Osteoblast (primary cell): Measurements from ENCODE around the gene GRK2. TPM values are rescaled to one million over a fixed set of nuclear protein-coding genes. Genes with fewer than 3 reads are reported as not detected.

Experiments
- DNase-seq: peaks from one replicate; pipeline ENCODE4 v3.0.0; 2011; ENCODE audit warnings: low spot score, mixed read lengths; ENCODE audit not compliant: insufficient read length; ENCODE audit errors: missing footprints
- H2AFZ ChIP-seq: 2 replicates; pipeline ENCODE4 v1.6.0; 2011; ENCODE audit warnings: mild to moderate bottlenecking, low read length
- H3K27ac ChIP-seq: 2 replicates; pipeline ENCODE4 v1.5.1; 2011; ENCODE audit warnings: mild to moderate bottlenecking, low read depth, low read length, moderate library complexity
- H3K27me3 ChIP-seq: 2 replicates; pipeline ENCODE4 v1.6.0; 2012; ENCODE audit warnings: mild to moderate bottlenecking, control low read depth, inconsistent platforms, low read length, moderate library complexity; ENCODE audit not compliant: insufficient read depth
- H3K36me3 ChIP-seq: 2 replicates; pipeline ENCODE4 v1.5.1; 2011; ENCODE audit warnings: mild to moderate bottlenecking, low read length, control low read depth, moderate library complexity; ENCODE audit not compliant: insufficient read depth
- H3K4me1 ChIP-seq: 2 replicates; pipeline ENCODE4 v1.5.1; 2011; ENCODE audit warnings: mild to moderate bottlenecking, low read length, control low read depth, moderate library complexity; ENCODE audit not compliant: insufficient read depth
- H3K4me2 ChIP-seq: 2 replicates; pipeline ENCODE4 v1.6.0; 2011; ENCODE audit warnings: mild to moderate bottlenecking, low read length; ENCODE audit not compliant: insufficient read depth
- H3K4me3 ChIP-seq: fragments of 200-600 bp; sonication (generic); 3 replicates; pipeline ENCODE4 v1.5.1; 2012; ENCODE audit warnings: mild to moderate bottlenecking, low read length, inconsistent platforms; ENCODE audit not compliant: insufficient read depth
- H3K79me2 ChIP-seq: 2 replicates; pipeline ENCODE4 v1.6.0; 2012; ENCODE audit warnings: mild to moderate bottlenecking, low read length, control low read depth, inconsistent platforms; ENCODE audit not compliant: insufficient read depth
- H3K9me3 ChIP-seq: 2 replicates; pipeline ENCODE4 v1.5.1; 2011; ENCODE audit warnings: low read depth, low read length, control low read depth
- H4K20me1 ChIP-seq: 2 replicates; pipeline ENCODE4 v1.6.0; 2012; ENCODE audit warnings: mild to moderate bottlenecking, low read length, control low read depth; ENCODE audit not compliant: insufficient read depth
- total RNA-seq: library from RNA; depleted of rRNA; stranded (reverse); fragments of >200 nt; gene quantifications from 2 replicates; pipeline ENCODE4 v1.2.3, GENCODE V29; 2012
- TF ChIP-seq, protein P1 (sequence below): IDR thresholded peaks from 2 replicates; pipeline ENCODE4 v1.5.1; 2011; ENCODE audit warnings: mild to moderate bottlenecking, low read depth, low read length, moderate library complexity; ENCODE audit errors: extremely low read depth

Gene GRK2
- total RNA-seq, 1 donor = 21.4 TPM

DNA sequence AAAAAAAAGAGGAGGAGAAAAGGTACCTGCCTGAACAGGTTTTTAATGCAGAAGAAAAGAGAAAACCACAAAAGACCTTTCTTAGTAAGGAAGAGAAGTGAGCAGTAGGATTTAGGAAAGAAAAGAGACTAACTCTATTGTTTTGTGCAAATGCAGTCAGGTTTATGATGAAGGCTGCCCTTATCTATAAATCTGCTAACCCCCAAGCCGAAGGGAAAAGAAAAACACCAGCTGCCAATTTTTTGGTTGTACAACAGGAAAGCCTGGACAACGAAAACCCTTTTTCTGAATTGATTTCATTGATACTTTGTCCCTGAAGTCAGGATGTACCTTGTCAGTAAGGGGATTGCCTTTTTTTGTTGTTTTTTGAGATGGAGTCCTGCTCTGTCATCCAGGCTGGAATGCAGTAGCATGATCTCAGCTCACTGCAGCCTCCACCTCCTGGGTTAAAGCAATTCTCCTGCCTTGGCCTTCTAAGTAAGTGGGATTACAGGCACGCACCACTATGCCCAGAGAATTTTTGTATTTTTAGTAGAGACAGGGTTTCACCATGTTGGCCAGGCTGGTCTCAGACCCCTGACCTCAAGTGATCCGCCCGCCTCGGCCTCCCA, 65.9 kb downstream of the GRK2 start:
- TF ChIP-seq, protein P1, sequence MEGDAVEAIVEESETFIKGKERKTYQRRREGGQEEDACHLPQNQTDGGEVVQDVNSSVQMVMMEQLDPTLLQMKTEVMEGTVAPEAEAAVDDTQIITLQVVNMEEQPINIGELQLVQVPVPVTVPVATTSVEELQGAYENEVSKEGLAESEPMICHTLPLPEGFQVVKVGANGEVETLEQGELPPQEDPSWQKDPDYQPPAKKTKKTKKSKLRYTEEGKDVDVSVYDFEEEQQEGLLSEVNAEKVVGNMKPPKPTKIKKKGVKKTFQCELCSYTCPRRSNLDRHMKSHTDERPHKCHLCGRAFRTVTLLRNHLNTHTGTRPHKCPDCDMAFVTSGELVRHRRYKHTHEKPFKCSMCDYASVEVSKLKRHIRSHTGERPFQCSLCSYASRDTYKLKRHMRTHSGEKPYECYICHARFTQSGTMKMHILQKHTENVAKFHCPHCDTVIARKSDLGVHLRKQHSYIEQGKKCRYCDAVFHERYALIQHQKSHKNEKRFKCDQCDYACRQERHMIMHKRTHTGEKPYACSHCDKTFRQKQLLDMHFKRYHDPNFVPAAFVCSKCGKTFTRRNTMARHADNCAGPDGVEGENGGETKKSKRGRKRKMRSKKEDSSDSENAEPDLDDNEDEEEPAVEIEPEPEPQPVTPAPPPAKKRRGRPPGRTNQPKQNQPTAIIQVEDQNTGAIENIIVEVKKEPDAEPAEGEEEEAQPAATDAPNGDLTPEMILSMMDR = no peak
- Histone ChIP-seq H3K27ac (no peak overlapping the region), H3K4me2 (no peak overlapping the region), H3K4me1 (no peaks in the 10 kb centered on the region), H2AFZ (no peak overlapping the region), H4K20me1 (no peaks in the 10 kb centered on the region), H3K36me3 (peaks cover under 1% of the 10 kb centered on the region), H3K4me3 (no peak overlapping the region), H3K27me3 (no peaks in the 10 kb centered on the region), H3K9me3 (no peaks in the 10 kb centered on the region), H3K79me2 (no peaks in the 10 kb centered on the region)
- DNase-seq = no peak

Other genes with a start within 250 kb of the GRK2 start
- 4.0 and 4.1 TPM in 2 replicates for gene SYT12, start 243.3 kb upstream of the GRK2 start, total RNA-seq
- gene RHOD, start 209.6 kb upstream of the GRK2 start, total RNA-seq = 26.8 and 27.5 TPM in 2 replicates
- gene KDM2A, start 147.2 kb upstream of the GRK2 start, total RNA-seq = 62.5 and 65.9 TPM in 2 replicates
- gene ANKRD13D, start 22.8 kb downstream of the GRK2 start, total RNA-seq = 33.0 and 34.4 TPM in 2 replicates
- 13.3 and 25.0 TPM in 2 replicates for gene SSH3, start 37.1 kb downstream of the GRK2 start, total RNA-seq
- gene POLD4, start 87.1 kb downstream of the GRK2 start, total RNA-seq = 43.3 and 59.4 TPM in 2 replicates
- 6.2 and 6.9 TPM in 2 replicates for gene CLCF1, start 107.1 kb downstream of the GRK2 start, total RNA-seq
- gene RAD9A, start 125.5 kb downstream of the GRK2 start, total RNA-seq = 7.6 and 10.3 TPM in 2 replicates
- 161 and 169 TPM in 2 replicates for gene PPP1CA, start 135.4 kb downstream of the GRK2 start, total RNA-seq
- not detected in 2 replicates for gene TBC1D10C, start 137.6 kb downstream of the GRK2 start, total RNA-seq
- gene CARNS1, start 149.2 kb downstream of the GRK2 start, total RNA-seq = under 0.01 TPM in 2 replicates
- gene RPS6KB2, start 162.0 kb downstream of the GRK2 start, total RNA-seq = 33.9 and 36.9 TPM in 2 replicates
- gene PTPRCAP, start 171.2 kb downstream of the GRK2 start, total RNA-seq = under 0.01 and 0.36 TPM in 2 replicates
- gene CORO1B, start 177.0 kb downstream of the GRK2 start, total RNA-seq = 137 and 140 TPM in 2 replicates
- gene GPR152, start 186.3 kb downstream of the GRK2 start, total RNA-seq = not detected in 2 replicates
- not detected in 2 replicates for gene CABP4, start 188.9 kb downstream of the GRK2 start, total RNA-seq
- 15.6 and 29.3 TPM in 2 replicates for gene TMEM134, start 202.8 kb downstream of the GRK2 start, total RNA-seq
- 64.2 and 71.3 TPM in 2 replicates for gene AIP, start 216.6 kb downstream of the GRK2 start, total RNA-seq
- 13.3 and 14.1 TPM in 2 replicates for gene PITPNM1, start 238.9 kb downstream of the GRK2 start, total RNA-seq
- gene CDK2AP2, start 241.7 kb downstream of the GRK2 start, total RNA-seq = 6.2 and 10.3 TPM in 2 replicates